NOMO-1 treated with DMSO at 0.1 percent for 48 hours (cell line): ENCODE measurements around the gene LAMC1.

Source experiments
- DNase-seq: peaks from one replicate; lab custom pipeline; 2025; ENCODE audit not compliant: unreplicated experiment; lab: John Stamatoyannopoulos, UW

Gene LAMC1

DNA sequence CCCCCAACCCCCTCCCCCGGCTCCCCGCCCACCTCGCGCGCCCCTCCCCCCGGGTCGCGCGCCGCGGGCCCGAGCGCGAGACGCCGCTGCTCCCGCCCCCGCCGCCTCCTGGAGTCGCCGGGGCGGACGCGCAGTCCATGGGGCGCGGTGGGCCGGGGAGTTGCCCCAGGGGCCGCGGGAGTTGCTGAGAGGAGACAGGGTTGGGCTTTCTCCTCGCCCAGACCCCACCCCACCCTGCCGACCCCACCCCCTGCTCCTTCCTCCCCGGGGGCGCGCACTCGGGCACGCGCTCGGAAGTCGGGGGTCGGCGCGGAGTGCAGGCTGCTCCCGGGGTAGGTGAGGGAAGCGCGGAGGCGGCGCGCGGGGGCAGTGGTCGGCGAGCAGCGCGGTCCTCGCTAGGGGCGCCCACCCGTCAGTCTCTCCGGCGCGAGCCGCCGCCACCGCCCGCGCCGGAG, at the start of gene LAMC1:
TSS of gene LAMC1 (plus strand) at position 275 of the 455 bp plus-strand sequence. CDS start 297 bp downstream, outside the sequence.
- peak; percentile 10 for DNase-seq

- no peak for DNase-seq
Observed at GRCh38 chr1:182974506-182975191, 48.6 kb upstream of the LAMC1 start.

DNA sequence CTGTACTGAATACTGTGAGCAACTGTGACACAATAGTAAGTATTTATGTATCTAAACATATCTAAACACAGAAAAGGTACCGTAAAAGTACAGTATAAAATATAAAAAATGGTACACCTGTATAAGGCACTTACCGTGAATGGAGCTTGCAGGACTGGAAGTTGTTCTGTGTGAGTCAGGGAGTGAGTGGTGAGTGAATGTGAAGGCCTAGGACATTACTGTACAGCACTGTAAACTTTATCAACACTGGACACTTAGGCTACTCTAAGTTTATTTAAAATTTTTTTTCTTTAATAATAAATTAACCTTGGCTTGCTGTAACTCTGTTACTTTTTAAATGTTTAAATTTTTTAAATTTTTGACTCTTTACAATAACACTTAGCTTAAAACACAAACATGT, 45.7 kb upstream of the LAMC1 start:
- DNase-seq = no peak

GRCh38 chr1:182978151-182978853, 44.9 kb upstream of the LAMC1 start:
- DNase-seq = no peak

DNA sequence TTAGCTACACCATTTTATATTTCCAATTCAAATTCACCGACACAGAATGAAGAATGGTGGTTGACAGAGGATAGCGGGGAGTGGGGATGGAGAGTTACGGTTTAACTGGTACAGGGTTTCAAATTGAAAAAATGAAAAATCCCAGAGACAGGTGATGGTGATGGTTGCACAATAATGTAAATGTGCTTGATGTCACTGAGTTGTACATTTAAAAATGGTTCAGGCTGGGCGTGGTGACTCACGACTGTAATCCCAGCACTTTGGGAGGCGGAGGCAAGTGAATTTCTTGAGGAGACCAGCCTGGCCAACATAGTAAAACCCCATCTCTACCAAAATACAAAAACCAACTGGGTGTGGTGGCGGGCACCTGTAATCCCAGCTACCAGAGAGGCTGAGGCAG, 39.1 kb upstream of the LAMC1 start:
- no peak for DNase-seq

DNA sequence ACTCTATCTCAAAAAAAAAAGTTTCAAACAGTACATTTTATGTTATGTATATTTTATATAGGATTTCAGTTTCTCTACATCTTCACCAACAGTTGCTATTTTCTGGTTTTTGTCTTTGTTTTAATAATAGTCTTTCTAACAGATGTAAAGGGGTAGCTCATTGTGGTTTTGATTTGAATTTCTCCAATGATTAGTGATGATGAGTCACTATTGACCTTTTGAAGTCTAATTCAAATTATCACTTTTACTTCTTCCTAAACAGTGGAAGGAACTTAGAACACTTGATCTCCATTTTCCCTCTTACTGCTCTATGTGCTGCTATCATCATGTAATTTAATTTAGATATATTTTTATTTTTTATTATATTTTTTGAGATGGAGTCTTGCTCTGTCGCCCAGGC, 38.6 kb upstream of the LAMC1 start:
- no peak for DNase-seq

DNA sequence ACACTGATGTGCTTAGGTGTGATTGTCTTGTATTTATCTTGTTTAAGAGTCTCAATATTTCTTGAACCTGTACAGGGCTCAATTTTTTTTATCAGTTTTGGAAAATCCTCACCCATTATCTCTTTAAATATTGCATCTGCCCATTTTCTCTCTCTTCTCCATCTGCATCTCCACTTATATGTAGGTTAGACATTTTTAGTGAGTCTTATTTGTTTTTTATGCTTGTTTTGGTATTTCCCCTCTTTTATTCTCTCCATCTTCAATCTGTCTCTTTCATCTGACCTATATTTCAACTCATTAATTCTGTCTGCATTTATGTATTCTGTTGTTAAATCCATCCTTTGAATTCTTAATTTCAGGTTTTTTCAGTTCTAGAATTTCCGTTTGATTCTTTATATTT, 37.3 kb upstream of the LAMC1 start:
- DNase-seq = no peak

DNA sequence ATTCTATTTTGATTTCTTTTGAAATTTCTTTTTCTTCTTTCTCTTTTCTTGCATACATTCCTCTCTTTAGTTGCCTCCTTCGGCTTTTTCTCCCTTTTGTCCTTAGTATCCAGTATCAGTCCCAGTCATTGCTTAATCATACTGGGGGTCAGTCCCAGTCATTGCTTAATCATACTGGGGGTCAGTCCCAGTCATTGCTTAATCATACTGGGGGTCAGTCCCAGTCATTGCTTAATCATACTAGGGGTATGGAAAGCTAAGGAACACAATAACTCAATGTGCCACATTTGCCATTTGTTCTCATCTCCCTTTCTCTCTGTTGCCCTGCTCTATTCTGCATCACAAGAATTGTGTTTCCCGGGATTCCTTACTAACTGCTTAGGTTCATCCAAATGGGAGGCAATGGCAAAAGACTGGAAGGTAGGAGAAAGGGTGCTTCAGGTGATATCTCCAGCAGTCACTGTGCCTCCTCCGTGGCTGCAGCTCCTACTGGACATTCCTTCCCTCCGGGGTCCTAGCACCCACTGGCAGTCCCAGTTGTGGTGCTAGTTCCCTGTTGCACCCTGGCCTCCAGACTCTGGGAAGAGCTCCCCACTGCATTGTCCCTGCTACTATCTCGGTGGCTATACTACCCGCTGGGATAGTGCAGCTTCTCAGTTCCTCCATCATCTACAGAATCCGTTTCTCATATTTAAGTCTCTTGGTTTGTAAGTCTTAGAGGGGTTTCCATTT, 32.6 kb upstream of the LAMC1 start:
- DNase-seq = no peak

GRCh38 chr1:182993746-182994145, 29.5 kb upstream of the LAMC1 start:
- DNase-seq = no peak

DNA sequence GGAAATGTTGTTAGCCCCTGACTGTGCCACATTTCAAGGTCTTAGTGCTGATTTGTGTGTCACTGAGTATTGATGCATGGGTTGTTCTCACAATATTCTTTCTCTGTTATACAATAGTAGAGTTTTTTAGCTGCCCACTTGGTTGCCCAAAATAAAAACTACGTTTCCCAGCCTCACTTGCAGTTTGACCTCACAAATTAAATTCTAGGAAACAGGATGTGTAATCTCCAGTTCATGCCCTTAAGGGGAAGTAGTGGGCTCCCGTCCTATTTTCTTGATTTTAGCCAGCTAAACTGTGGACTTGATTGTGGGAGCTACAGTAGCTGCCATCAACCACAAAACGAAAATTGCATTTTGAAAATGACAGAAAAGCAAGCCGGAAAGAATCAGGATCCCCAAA, 27.3 kb upstream of the LAMC1 start:
- peak; percentile 73 for DNase-seq

- DNase-seq = no peak
Observed at GRCh38 chr1:182996816-182997215, 26.4 kb upstream of the LAMC1 start.

GRCh38 chr1:182998482-182998881, 24.7 kb upstream of the LAMC1 start:
- no peak for DNase-seq

- no peak for DNase-seq
Observed at GRCh38 chr1:183000167-183000962, 22.9 kb upstream of the LAMC1 start.

- no peak for DNase-seq
Observed at GRCh38 chr1:183002267-183002666, 21.0 kb upstream of the LAMC1 start.

DNA sequence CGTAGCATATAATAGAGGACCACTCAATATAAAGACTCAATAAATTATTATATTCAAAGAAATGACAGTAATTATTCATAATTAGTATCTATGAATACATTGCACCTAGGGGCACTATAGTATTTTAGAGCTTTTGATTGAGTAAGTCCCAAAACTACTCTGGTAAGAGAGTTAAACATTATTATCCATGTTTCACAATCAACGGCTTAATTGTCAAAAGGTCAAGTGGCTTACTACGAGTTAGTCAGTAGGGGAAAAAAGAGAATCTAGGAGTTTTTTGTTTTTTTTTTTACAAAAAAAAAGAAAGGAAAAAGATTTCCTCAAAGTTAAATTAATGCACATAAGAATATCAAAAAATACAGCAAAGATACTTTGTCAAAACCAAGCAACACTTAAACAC, 20.4 kb upstream of the LAMC1 start:
- DNase-seq = peak; percentile 78

- no peak for DNase-seq
Observed at GRCh38 chr1:183003203-183003602, 20.0 kb upstream of the LAMC1 start.

GRCh38 chr1:183004141-183004540, 19.1 kb upstream of the LAMC1 start:
- no peak for DNase-seq

DNA sequence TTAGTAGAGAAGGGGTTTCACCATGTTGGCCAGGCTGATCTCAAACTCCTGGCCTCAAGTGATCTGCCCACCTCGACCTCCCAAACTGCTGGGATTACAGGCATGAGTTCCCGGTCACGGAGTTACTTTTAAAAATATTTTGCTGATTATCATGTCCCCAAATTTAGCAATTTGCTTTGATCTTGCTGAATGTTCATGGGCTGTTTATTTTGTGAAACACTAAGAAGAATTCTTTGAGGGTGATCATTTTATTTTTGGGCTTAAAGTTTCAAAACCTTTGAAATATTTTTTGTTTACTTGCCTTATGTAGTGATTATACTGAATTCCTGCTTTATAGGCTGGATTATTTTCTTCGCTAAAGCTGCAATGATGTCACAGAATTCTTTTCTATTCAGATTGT, 11.4 kb upstream of the LAMC1 start:
- DNase-seq = no peak

DNA sequence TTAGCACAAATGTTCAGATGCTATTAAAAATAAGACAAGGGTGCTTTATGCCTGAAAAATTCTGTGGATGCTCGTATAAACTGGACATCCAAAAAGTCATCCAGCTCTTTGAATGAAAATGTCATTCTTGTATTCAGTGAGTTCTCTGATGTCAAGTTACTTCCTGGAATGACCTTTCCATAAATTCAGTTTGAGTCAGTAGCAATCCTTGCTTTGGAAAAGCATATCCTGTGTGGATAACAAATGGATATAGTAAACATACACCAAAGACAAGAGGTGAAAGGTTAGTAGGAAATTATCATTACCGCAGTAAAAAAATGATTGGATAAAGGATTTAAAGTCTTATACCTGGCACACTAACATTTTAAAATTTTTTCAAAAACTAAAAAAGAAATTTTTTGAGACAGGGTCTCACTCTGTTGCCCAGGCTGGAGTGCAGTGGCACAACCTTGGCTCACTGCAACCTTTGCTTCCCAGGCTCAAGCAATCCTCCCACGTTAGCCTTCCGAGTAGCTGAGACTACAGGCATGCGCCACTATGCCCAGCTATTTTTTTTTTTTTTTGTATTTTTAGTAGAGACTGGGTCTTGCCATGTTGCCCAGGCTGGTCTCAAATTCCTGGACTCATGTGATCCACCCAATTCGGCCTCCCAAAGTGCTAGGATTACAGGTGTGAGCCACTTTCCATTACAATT, 10.8 kb upstream of the LAMC1 start:
- DNase-seq = no peak

- DNase-seq = no peak
Observed at GRCh38 chr1:183019139-183019740, 4.0 kb upstream of the LAMC1 start.
